Fibroblast of peridontal ligament (primary cell): ENCODE measurements around the gene PIGM.

Experiments used
- DNase-seq: peaks from one replicate; pipeline ENCODE4 v3.0.0-alpha.2; 2010; ENCODE audit errors: extremely low read depth

The PIGM gene

GRCh38 chr1:160031365-160032164 is at the start of gene PIGM:
TSS of gene PIGM (minus strand) at chr1:160031990. CDS start at chr1:160031739, 251 bp downstream.
- DNase-seq: peak; percentile 82

- peak; percentile 52 for DNase-seq
These were observed 49.6 kb upstream of the PIGM start, which contains the start of gene KCNJ9 for GRCh38 chr1:160081261-160081936. TSS of gene KCNJ9 (plus strand) at chr1:160081538. CDS start at chr1:160084031, 2,493 bp downstream.

GRCh38 chr1:160080381-160081100 is 48.8 kb upstream of the PIGM start:
- DNase-seq: no peak

- no peak for DNase-seq
These were observed 47.7 kb upstream of the PIGM start for GRCh38 chr1:160079448-160079847.

GRCh38 chr1:160078512-160079195 is 46.9 kb upstream of the PIGM start:
- DNase-seq: no peak

GRCh38 chr1:160077486-160077885 is 45.7 kb upstream of the PIGM start:
- DNase-seq: no peak

- DNase-seq: no peak
These were observed 44.5 kb upstream of the PIGM start for GRCh38 chr1:160076295-160076694.

- no peak for DNase-seq
These were observed 44.0 kb upstream of the PIGM start for GRCh38 chr1:160075836-160076235.

- DNase-seq: no peak
These were observed 43.1 kb upstream of the PIGM start for GRCh38 chr1:160074865-160075264.

- DNase-seq: no peak
These were observed 39.5 kb upstream of the PIGM start for GRCh38 chr1:160071289-160071688.

- DNase-seq: peak; percentile 26
These were observed 38.7 kb upstream of the PIGM start for GRCh38 chr1:160070243-160071163.

GRCh38 chr1:160069460-160070231 is 37.9 kb upstream of the PIGM start, which contains the start of gene KCNJ10:
TSS of gene KCNJ10 (minus strand) at chr1:160070160. CDS start at chr1:160042532, 27,628 bp downstream.
- DNase-seq: no peak

GRCh38 chr1:160068225-160068624 is 36.4 kb upstream of the PIGM start:
- DNase-seq: no peak

- no peak for DNase-seq
These were observed 35.3 kb upstream of the PIGM start for GRCh38 chr1:160066829-160067745.

- no peak for DNase-seq
These were observed 33.0 kb upstream of the PIGM start for GRCh38 chr1:160064746-160065145.

GRCh38 chr1:160064164-160064563 is 32.4 kb upstream of the PIGM start:
- DNase-seq: no peak

GRCh38 chr1:160063176-160063575 is 31.4 kb upstream of the PIGM start:
- no peak for DNase-seq

- DNase-seq: no peak
These were observed 30.4 kb upstream of the PIGM start for GRCh38 chr1:160062230-160062532.
